Mesodermal cell (in vitro differentiated cells): ENCODE measurements around the gene AGBL1.

Experiments used
- H3K27ac ChIP-seq: 2 replicates; pipeline ENCODE4 v1.7.0; 2013; ENCODE audit warnings: mild to moderate bottlenecking, low read depth, low read length, moderate library complexity; ENCODE audit not compliant: severe bottlenecking
- H3K36me3 ChIP-seq: 2 replicates; pipeline ENCODE4 v1.7.1; 2013; ENCODE audit warnings: mild to moderate bottlenecking, low read length, moderate library complexity; ENCODE audit not compliant: control insufficient read depth, insufficient read depth
- H3K4me1 ChIP-seq: one replicate; pipeline ENCODE4 v1.7.1; 2013; ENCODE audit warnings: mild to moderate bottlenecking, low read length; ENCODE audit not compliant: insufficient read depth, control insufficient read depth, poor library complexity, severe bottlenecking
- H3K4me3 ChIP-seq: 2 replicates; pipeline ENCODE4 v1.7.0; 2013; ENCODE audit warnings: low read length, control low read depth, mild to moderate bottlenecking; ENCODE audit not compliant: insufficient read depth, poor library complexity, severe bottlenecking; ENCODE audit errors: extremely low read depth
- H3K9me3 ChIP-seq: 2 replicates; pipeline ENCODE4 v1.7.1; 2013; ENCODE audit warnings: mild to moderate bottlenecking, low read length, moderate library complexity; ENCODE audit not compliant: control insufficient read depth
- WGBS, 2 experiments: methylation state at CpG; one replicate each; pipeline ENCODE4 v1.1.5; 2013; ENCODE audit warnings: missing lambda C conversion rate in 2 of 2; ENCODE audit not compliant: insufficient coverage in 2 of 2; 5-methylcytosine and 5-hydroxymethylcytosine counted together

The AGBL1 gene

DNA sequence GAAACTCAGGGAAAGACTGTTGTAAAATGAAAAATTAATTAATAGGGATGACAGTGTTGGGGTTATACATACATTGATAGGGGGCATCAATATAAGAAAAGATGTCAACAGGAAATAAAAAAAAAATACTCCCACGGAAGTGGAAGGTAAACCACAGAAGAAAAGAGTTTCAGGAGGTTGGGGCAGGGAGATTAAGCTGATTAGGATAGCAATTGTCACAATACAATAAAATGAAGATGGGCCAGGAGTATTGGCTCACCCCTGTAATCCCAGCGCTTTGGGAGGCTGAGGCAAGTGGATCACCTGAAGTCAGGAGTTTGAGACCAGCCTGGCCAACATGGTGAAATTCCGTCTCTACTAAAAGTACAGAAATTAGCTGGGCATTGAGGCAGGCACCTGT, 536.1 kb downstream of the AGBL1 start:
- Histone ChIP-seq H3K4me3 (no peak overlapping the region), H3K9me3 (no peaks in the 10 kb centered on the region)
- 88 to 91% methylated on average over 2 to 3 of the region's 3 CpGs for WGBS, 2 experiments

DNA sequence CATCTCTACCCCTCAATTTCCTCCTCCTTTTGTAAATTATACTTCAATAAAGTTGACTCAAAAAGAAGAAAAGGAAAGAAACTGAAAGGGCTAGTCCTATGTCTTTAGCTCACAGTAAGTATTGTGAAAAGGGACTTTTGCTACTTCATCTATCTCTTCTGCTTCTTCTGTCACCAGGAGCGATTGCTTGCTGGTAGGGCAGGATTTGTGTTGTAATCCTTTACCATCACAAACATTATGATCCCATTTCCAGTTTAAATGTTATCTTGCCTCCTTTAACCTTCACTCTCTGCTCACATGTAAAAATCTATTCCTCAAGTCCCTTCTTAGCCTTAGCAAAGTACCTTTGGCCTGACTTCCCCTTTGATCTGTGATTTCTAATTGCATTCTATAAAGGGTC, 537.1 kb downstream of the AGBL1 start:
- H3K4me1 ChIP-seq = peaks cover 20% of the 10 kb centered on the region
- no peak overlapping the region for H3K4me3 ChIP-seq
- no peaks in the 10 kb centered on the region for H3K9me3 ChIP-seq
- no peak overlapping the region for H3K27ac ChIP-seq
- no peaks in the 10 kb centered on the region for H3K36me3 ChIP-seq
- WGBS, 2 experiments = no CpG with 5 or more reads among the region's 1 CpG

More for the DNA sequence above, 536.1 kb downstream of the AGBL1 start:
- H3K36me3 ChIP-seq = no peaks in the 10 kb centered on the region
- H3K27ac ChIP-seq = no peak overlapping the region
- peaks cover 18% of the 10 kb centered on the region for H3K4me1 ChIP-seq

DNA sequence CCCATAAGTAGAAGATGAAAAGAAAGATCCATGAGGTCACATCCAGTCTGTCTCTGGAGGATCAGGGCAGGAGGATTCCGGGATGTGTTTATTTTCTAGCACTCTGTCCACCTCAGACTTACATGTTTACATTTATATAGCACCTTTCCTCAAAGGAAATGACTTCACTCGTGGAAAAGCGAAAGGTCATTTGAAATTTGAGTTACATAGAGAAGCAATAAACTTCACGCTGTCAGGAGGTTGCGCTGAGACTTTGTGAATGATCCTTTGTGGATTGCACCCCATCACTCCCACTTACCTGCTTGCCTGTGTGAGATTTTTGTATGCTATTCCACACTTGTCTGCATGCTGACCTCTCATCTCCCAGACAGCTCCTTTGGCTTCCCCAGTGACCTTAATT, 540.5 kb downstream of the AGBL1 start:
- Histone ChIP-seq H3K9me3 (no peaks in the 10 kb centered on the region), H3K4me1 (peaks cover 22% of the 10 kb centered on the region), H3K36me3 (no peaks in the 10 kb centered on the region), H3K4me3 (no peak overlapping the region), H3K27ac (no peak overlapping the region)
- WGBS, 2 experiments = 81 to 100% methylated on average over 1 to 3 of the region's 5 CpGs

DNA sequence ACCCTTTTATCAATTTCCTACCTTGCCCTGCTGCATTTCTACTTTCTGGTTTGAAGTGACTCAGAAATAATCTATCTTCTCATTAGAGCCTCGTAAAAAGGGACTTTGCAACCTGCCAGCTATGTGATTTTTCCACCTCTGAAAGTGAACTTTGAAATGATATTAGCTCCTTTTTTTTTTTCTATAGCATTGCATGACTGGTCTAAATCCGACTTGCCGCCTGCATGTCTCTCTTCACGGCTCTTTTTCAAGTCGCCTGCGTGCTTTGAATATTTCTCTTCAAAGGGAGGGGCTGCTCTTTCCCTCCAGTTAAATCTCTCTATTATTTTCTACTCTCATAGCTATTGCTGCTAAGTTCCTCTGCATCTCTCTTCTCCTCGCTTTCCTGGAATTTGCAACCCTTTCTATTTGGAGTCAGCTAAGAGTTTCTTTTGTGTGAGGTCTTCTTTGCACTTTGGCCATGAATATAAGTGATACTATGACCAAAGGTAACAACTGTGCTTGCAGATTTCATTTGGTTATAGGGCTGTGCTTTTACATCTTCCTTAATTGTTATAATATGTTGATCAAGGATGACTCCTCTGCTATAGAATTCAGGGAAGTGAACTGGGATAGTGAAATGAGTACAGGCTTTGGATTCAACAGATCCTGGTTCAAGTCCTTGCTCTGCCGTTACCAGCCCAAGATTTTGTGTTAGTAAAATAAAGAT, 541.1 kb downstream of the AGBL1 start:
- 39 to 44% methylated on average over 5 of the region's 8 CpGs for WGBS, 2 experiments
- H3K9me3 ChIP-seq = no peaks in the 10 kb centered on the region
- peaks cover 22% of the 10 kb centered on the region for H3K4me1 ChIP-seq
- no peak overlapping the region for H3K27ac ChIP-seq
- no peaks in the 10 kb centered on the region for H3K36me3 ChIP-seq
- H3K4me3 ChIP-seq = no peak overlapping the region

DNA sequence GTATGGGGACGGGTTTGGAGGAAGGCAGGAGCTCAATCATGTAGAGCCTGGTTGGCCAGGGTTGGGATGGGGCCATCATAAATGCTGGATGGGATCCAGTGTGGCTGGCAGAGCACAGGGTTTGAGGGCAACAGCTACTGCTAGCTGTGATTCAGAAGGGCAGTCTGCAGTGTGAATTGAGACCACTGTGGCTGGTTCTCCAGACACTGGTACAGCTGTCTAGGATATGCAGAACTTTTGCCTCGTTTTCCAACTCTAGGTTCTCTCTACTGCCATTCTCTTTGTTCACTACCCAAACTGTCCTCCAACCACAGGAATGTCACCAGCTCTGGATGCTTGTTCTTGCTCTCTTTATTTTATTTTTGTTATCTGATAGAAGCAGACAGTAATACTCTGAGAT, 543.6 kb downstream of the AGBL1 start:
- Histone ChIP-seq H3K4me1 (peaks cover 22% of the 10 kb centered on the region), H3K36me3 (no peaks in the 10 kb centered on the region), H3K27ac (no peak overlapping the region), H3K4me3 (no peak overlapping the region), H3K9me3 (no peaks in the 10 kb centered on the region)
- 94% methylated on average over 2 of the region's 2 CpGs; no CpG with 5 or more reads in 1 of the 2 experiments for WGBS, 2 experiments

DNA sequence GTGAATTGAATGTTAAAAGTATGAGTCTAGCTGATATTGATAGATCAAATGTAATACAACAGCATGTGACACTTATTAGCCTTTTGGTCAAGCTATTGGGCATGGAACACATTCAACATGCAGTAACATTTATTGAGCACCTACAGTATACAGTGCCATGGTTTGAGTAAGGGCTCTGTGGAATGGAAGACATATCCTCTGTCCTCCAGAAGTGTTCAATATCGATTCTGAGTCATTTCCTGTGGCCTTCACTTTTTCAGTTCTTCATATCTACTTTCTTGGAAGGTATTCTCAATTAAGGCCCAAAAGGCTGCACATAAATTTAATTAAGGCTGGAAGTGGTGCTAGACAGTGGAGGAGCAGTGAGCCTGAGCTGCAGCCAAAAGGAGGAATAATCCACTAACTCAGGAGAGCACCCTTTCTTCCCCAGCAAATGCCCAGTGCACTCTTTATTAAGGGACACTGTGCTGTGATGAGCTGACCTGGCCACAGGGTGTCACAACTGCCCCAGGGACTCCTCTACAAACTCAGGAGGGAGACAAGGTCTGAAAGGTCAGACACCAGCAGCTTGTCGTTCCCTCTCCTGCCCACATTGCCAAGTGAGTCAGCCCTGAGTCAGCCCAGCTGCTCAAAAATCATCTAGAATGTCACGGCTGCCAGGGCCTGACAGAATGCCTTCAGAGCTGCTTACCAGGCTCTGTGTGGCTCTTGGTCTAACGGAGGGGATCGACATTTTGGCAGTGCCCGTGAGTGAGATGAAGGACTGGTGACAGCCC, 544.8 kb downstream of the AGBL1 start:
- 35 to 56% methylated on average over 3 to 4 of the region's 6 CpGs for WGBS, 2 experiments
- H3K27ac ChIP-seq = no peak overlapping the region
- H3K4me1 ChIP-seq = peaks cover 22% of the 10 kb centered on the region
- no peaks in the 10 kb centered on the region for H3K36me3 ChIP-seq
- no peaks in the 10 kb centered on the region for H3K9me3 ChIP-seq
- H3K4me3 ChIP-seq = no peak overlapping the region

DNA sequence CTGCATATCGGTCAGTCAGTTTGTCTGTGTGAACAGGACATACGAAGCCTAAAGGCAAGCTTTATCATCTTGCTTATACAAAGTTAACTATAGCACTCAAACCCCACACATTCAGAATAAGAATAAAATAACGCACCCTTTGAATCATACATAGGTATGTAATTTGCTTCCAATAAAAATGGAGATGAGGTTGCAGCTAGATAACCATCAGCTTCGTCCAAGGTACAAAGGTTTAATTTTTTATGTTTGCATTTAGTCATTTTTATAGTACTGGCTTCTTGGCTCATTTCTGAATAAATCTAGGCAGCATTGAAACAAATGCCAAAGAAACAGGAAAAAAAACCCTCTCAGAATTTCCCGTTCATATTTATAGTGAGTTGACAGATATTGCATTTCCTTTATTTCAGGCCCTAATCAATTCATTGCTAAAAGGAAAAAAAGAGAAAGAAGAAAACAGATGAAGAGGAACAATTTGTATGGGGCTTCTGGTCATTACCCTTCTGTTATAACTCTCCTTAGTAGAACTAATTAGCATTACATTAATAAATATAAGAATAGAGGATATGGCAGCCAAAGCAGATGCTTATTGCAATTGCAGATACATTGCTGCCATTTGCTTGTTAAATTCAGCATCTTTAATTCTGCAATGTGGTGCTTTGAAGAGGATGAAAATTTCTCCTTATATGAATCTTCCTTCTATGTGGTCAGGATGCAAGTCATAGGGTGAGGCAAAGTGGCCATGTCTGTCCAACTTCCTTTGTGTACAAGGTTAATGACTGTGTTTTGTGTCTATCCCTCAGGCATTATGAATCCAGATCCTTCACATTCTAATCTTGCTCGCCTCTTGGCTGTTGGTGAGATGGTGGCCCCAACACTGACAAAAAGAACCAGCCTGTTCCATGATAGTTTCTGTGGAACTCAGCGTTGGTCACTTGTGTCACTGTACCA, 550.0 kb downstream of the AGBL1 start:
- Histone ChIP-seq H3K36me3 (no peaks in the 10 kb centered on the region), H3K9me3 (no peaks in the 10 kb centered on the region), H3K27ac (no peak overlapping the region), H3K4me1 (no peaks in the 10 kb centered on the region), H3K4me3 (no peak overlapping the region)
- 89 to 90% methylated on average over 2 of the region's 7 CpGs for WGBS, 2 experiments

DNA sequence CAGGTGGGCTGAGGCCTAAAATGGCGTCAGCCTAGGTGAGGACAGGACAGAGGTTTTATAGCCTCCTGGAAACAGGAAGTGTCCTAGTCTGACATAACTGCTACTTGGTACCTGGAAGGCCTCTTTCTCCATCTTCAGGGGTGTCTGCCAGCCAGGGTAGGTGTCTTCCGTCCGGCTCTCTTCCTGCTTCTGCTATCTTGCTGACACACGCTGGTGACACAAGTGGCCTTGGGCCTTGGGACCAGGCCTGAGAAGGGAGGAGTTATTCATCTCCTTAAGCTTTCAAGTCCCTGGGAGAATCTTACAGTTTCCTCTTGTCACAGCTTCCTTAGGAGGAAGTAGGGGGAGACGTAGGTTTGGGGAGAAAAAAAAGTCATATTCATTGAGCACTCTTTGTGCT, 551.3 kb downstream of the AGBL1 start:
- WGBS, 2 experiments = 79 to 94% methylated on average over 1 to 3 of the region's 5 CpGs
- H3K4me1 ChIP-seq = no peaks in the 10 kb centered on the region

DNA sequence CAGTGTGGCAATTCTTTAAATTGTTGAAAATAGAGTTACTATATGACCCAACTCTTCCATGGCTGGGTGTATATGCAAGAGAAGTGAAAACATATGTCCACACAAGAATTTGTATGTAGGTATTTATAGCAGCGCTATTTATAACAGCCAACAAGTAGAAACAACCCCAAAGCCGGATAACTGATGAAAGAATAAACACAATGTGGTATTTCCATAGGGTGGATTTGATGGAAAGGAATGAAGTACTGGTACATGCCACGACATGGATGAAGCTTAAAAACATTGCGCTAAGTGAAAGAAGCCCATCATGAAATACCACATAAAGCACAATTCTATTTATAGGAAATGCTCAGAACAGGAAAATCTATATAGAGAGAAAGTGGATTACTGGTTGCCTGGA, 554.5 kb downstream of the AGBL1 start:
- H3K4me3 ChIP-seq = no peak overlapping the region
- WGBS, 2 experiments = no CpG with 5 or more reads among the region's 4 CpGs
- H3K36me3 ChIP-seq = no peaks in the 10 kb centered on the region
- no peaks in the 10 kb centered on the region for H3K9me3 ChIP-seq
- H3K27ac ChIP-seq = no peak overlapping the region
- no peaks in the 10 kb centered on the region for H3K4me1 ChIP-seq

More for the DNA sequence above, 551.3 kb downstream of the AGBL1 start:
- H3K27ac ChIP-seq = no peak overlapping the region
- H3K9me3 ChIP-seq = no peaks in the 10 kb centered on the region
- H3K4me3 ChIP-seq = no peak overlapping the region
- H3K36me3 ChIP-seq = no peaks in the 10 kb centered on the region

DNA sequence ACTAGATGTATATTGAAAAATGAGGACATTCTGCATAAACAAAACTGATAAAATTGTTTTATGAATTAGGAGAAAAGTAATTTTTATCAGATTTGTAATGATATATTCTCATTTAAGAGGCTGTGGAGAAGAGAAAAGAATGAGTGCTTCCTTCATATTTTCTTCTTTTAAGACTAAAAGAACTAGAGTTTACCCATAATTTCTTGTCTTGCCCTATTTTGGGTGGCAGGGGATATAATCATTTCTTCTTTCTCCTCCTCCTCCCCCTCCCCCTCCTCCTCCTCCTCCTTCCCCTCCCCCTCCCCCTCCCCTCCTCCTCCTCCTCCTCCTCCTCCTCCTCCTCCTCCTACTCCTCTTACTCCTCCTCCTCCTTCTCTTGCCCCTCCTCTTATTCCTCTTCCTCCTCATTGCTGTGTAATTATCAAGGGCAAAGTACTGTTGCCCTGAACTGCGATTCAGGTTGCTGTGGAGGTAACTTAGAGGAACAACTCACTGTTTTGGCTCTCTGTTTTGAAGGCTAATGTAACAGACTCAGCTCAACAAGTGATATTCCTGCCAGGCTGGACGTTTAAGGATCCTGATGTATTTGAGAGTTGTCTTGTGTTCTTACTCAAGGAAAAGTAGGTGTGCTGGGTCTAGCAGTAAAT, 555.4 kb downstream of the AGBL1 start:
- no peaks in the 10 kb centered on the region for H3K36me3 ChIP-seq
- no peak overlapping the region for H3K4me3 ChIP-seq
- 67 to 79% methylated on average over 1 to 2 of the region's 2 CpGs for WGBS, 2 experiments
- no peaks in the 10 kb centered on the region for H3K4me1 ChIP-seq
- no peaks in the 10 kb centered on the region for H3K9me3 ChIP-seq
- no peak overlapping the region for H3K27ac ChIP-seq
